ENCODE results near the gene GSTT4. TPM values are rescaled to one million over a fixed set of nuclear protein-coding genes. Genes with fewer than 3 reads are reported as not detected.
"Not testable (repeated sequence)": the region's sequence is repeated elsewhere in the genome, so short reads cannot be mapped to it uniquely, and the experiment has no call there.

Gene GSTT4
- total and polyA plus RNA-seq, 2 experiments from 2014 or later: not detected

DNA sequence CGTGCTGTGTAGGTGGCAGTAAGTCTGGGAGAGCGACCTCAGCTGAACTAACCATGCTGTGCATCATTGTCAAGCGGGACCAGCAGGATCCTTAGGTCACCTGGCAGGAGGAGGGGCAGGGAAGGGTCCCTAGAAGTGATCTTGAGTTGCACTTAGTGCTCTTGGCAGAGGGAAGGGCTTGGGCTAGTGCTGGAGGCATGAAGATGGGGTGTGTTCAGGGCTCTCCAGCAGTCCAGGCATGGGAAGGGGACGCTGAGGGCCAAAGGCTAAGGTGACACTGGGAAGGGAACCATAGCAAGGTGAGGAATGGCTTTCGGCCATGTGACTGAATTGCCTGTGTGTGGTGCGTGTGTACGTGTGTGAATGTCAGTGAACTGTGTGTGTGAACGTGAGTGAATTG is 19.2 kb downstream of the GSTT4 start:
- H3K27ac ChIP-seq; DNase-seq (ENCODE audit: low spot score): not testable (repeated sequence)

DNA sequence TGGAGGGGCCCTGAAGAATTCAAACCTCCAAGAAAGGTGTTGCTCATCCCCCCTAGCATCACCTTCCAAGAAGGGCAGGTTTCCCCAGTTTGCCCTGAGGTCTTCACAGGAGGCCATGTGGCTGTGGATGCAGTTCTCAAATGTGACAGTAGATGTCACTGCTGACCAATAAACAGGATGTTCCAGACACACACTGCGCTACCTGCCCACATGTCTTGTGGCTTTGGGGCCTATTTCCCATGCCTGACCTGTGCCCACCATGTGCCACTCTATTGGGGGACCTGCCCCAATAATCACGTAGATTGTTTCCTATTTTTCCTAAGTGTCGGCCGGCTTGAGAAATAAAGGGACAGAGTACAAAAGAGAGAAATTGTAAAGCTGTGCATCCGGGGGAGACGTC is 20.8 kb downstream of the GSTT4 start:
- no peaks in the 10 kb centered on the region for H3K79me2 ChIP-seq
- TF ChIP-seq, protein P1, sequence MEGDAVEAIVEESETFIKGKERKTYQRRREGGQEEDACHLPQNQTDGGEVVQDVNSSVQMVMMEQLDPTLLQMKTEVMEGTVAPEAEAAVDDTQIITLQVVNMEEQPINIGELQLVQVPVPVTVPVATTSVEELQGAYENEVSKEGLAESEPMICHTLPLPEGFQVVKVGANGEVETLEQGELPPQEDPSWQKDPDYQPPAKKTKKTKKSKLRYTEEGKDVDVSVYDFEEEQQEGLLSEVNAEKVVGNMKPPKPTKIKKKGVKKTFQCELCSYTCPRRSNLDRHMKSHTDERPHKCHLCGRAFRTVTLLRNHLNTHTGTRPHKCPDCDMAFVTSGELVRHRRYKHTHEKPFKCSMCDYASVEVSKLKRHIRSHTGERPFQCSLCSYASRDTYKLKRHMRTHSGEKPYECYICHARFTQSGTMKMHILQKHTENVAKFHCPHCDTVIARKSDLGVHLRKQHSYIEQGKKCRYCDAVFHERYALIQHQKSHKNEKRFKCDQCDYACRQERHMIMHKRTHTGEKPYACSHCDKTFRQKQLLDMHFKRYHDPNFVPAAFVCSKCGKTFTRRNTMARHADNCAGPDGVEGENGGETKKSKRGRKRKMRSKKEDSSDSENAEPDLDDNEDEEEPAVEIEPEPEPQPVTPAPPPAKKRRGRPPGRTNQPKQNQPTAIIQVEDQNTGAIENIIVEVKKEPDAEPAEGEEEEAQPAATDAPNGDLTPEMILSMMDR (IDR thresholded peaks at IDR 0.05; ENCODE audit: poor library complexity): no peak
- TF ChIP-seq EZH2 (IDR thresholded peaks at IDR 0.05; ENCODE audit: borderline replicate concordance) (no peak), EZH2phosphoT487 (IDR thresholded peaks at IDR 0.05; ENCODE audit: low read depth, severe bottlenecking, unreplicated experiment) (no peak)
- H3K36me3 ChIP-seq (replicated peaks; ENCODE audit: insufficient read depth, low read depth): no peaks in the 10 kb centered on the region
- no peak overlapping the region for H3K4me3 ChIP-seq
- no peak overlapping the region for H3K27ac ChIP-seq
- H3K4me1 ChIP-seq (ENCODE audit: insufficient read depth): no peaks in the 10 kb centered on the region
- no peaks in the 10 kb centered on the region for H4K20me1 ChIP-seq (ENCODE audit: insufficient read depth, poor library complexity, severe bottlenecking)
- H3K9me2 ChIP-seq (replicated peaks; ENCODE audit: insufficient read depth): no peaks in the 10 kb centered on the region
- no peaks in the 10 kb centered on the region for H3K27me3 ChIP-seq
- DNase-seq (ENCODE audit: low spot score): no peak
- no peaks in the 10 kb centered on the region for H3K9me3 ChIP-seq (ENCODE audit: low read depth)
- no peak overlapping the region for H2AFZ ChIP-seq
- WGBS (ENCODE audit: low lambda C conversion rate, missing lambda C conversion rate): no CpG with 5 or more reads among the region's 6 CpGs
- no peak overlapping the region for H3K4me2 ChIP-seq

More for the DNA sequence above, 19.2 kb downstream of the GSTT4 start:
- H3K4me3 ChIP-seq; H3K9me2 ChIP-seq (replicated peaks; ENCODE audit: insufficient read depth); H3K4me1 ChIP-seq (ENCODE audit: insufficient read depth); H3K27me3 ChIP-seq; H3K36me3 ChIP-seq (replicated peaks; ENCODE audit: insufficient read depth, low read depth); H4K20me1 ChIP-seq (ENCODE audit: insufficient read depth, poor library complexity, severe bottlenecking); H2AFZ ChIP-seq; H3K9me3 ChIP-seq (ENCODE audit: low read depth); H3K79me2 ChIP-seq; H3K4me2 ChIP-seq: not testable (repeated sequence)
- WGBS (ENCODE audit: low lambda C conversion rate, missing lambda C conversion rate): no CpG with 5 or more reads among the region's 8 CpGs

DNA sequence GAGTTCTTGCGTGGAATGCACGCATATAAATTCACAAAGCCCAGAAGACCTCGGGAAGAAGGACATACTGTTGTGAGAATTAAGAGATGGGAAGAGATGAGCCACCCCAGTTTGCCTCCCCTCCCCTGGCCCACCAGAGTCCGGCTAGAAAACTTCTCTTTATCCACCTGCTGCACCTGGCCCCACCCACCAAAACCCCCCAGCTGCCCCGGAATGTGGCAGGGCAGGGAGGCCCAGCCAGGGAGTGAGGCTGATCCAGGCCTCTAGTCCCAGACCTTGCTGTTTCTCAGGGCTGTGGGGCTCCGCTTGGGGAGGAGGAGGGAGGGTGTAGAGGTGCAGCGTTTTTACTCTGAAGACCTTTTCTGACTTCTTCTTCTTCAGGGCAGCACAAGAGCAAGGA is 24.7 kb downstream of the GSTT4 start:
- H3K27me3 ChIP-seq; H3K9me2 ChIP-seq (replicated peaks; ENCODE audit: insufficient read depth); H3K27ac ChIP-seq; H2AFZ ChIP-seq; H3K4me3 ChIP-seq; H3K36me3 ChIP-seq (replicated peaks; ENCODE audit: insufficient read depth, low read depth); H3K9me3 ChIP-seq (ENCODE audit: low read depth); H4K20me1 ChIP-seq (ENCODE audit: insufficient read depth, poor library complexity, severe bottlenecking); DNase-seq (ENCODE audit: low spot score); H3K4me1 ChIP-seq (ENCODE audit: insufficient read depth); H3K4me2 ChIP-seq; H3K79me2 ChIP-seq: not testable (repeated sequence)
- 58% methylated on average over 3 of the region's 7 CpGs for WGBS (ENCODE audit: low lambda C conversion rate, missing lambda C conversion rate)

DNA sequence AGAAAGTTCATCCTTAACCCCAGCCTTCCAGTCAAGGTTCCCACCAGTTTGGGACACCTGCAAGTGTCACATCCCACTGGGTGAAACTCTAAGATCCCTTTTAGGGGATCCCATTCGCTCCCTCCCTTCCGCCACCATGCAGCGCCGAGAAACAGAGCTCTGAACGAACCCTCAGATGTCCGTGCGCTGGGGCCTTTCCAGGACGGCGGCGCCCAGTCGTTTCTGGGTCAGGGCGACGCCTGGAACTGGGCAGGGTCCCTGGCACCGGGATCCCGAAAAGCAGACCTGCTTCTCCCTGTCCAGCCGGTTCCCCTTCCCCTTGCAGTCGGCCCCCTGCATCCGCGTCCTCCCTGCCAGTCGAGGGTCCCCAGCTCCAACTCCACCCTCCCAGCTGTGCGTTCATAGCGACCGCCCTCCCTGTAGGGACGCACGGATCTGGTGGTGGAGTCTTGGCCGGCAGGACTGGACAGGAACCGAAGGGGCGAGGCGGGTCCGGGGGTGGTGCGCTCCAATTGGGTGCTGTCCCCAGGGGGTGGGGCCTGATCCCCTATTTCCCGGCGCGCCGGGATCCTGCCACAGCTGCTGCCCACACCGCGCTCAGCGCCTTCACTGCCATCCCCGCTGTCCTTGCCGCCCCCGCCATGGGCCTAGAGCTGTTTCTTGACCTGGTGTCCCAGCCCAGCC is 25.6 kb downstream of the GSTT4 start, which contains the start of gene GSTT2:
TSS of gene GSTT2 (plus strand) at position 578 of the 684 bp plus-strand sequence.
- H3K27me3 ChIP-seq; H4K20me1 ChIP-seq (ENCODE audit: insufficient read depth, poor library complexity, severe bottlenecking); H3K4me2 ChIP-seq; H3K9me3 ChIP-seq (ENCODE audit: low read depth); H3K27ac ChIP-seq; H3K79me2 ChIP-seq; H3K36me3 ChIP-seq (replicated peaks; ENCODE audit: insufficient read depth, low read depth); H3K9me2 ChIP-seq (replicated peaks; ENCODE audit: insufficient read depth); H2AFZ ChIP-seq; H3K4me1 ChIP-seq (ENCODE audit: insufficient read depth); H3K4me3 ChIP-seq; DNase-seq (ENCODE audit: low spot score): not testable (repeated sequence)
- no CpG with 5 or more reads among the region's 41 CpGs for WGBS (ENCODE audit: low lambda C conversion rate, missing lambda C conversion rate)

DNA sequence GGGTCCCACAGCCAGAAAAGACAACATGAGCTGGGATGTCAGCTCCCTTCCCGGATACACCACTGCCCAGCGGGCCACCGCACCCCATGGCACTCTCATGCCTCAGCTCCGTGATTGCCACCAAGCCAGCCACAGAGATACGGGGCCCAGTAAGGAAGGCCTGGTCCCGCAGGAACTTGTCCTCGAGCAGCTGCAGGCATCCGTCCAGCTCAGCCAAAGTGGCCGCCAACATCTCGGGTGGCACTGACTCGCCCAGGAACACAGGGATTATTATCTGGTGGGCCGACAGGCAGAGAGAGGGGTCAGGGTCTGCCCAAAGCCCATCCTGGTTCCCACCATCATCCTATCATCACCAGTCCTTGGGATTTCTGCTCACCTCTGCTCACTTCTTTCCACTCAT is 27.9 kb downstream of the GSTT4 start:
- no CpG with 5 or more reads among the region's 12 CpGs for WGBS (ENCODE audit: low lambda C conversion rate, missing lambda C conversion rate)
- H2AFZ ChIP-seq: not testable (repeated sequence)

DNA sequence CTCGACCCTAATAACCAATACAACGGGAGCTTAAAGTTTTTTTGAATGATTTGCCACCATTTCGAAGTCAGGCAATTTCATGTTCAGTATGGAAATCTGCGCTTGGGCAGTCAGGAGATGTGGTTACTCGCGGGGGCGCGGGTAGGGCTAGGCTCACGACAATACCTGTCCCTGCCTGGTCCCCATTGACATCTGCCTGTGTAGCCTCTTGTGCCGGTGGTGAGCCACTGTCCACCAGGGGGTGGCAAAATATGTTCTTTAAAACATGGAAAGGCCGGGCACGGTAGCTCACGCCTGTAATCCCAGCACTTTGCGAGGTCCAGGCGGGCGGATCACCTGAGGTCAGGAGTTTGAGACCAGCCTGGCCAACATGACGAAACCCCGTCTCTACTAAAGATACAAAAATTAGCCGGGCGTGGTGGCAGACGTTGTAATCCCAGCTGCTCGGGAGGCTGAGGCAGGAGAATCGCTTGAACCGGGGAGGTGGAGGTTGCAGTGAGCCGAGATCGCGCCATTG is 30.4 kb downstream of the GSTT4 start:
- H3K9me3 ChIP-seq (ENCODE audit: low read depth); H3K9me2 ChIP-seq (replicated peaks; ENCODE audit: insufficient read depth); H3K27ac ChIP-seq; H3K4me1 ChIP-seq (ENCODE audit: insufficient read depth); H3K4me2 ChIP-seq; H2AFZ ChIP-seq; H3K4me3 ChIP-seq; DNase-seq (ENCODE audit: low spot score); H3K36me3 ChIP-seq (replicated peaks; ENCODE audit: insufficient read depth, low read depth); H4K20me1 ChIP-seq (ENCODE audit: insufficient read depth, poor library complexity, severe bottlenecking); H3K27me3 ChIP-seq; H3K79me2 ChIP-seq: not testable (repeated sequence)
- WGBS (ENCODE audit: low lambda C conversion rate, missing lambda C conversion rate): no CpG with 5 or more reads among the region's 27 CpGs

More for the DNA sequence above, 27.9 kb downstream of the GSTT4 start:
- H3K27ac ChIP-seq; DNase-seq (ENCODE audit: low spot score); H3K4me1 ChIP-seq (ENCODE audit: insufficient read depth); H3K36me3 ChIP-seq (replicated peaks; ENCODE audit: insufficient read depth, low read depth); H3K4me3 ChIP-seq; H3K27me3 ChIP-seq; H3K4me2 ChIP-seq; H3K79me2 ChIP-seq; H3K9me3 ChIP-seq (ENCODE audit: low read depth); H4K20me1 ChIP-seq (ENCODE audit: insufficient read depth, poor library complexity, severe bottlenecking); H3K9me2 ChIP-seq (replicated peaks; ENCODE audit: insufficient read depth): not testable (repeated sequence)

DNA sequence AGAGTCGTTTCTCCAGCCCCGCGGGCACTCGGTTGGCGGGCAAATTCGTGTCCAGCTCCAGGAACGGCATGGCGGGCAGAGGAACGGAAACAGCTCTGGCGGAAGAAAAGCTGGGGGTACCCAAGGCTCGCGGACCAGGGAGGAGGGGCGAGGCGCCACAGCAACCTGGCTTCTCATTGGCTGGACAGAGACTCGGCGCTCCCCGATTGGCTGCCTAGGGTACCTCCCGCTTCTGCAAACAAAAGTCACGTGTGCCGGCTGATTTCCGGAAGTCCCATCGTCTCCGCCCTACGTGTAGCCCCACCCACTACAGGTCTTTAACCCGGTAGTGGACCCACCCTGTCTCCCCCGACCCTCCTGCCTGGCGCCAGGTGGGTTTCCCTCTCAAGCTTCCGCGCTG is 30.9 kb downstream of the GSTT4 start, which contains the start of gene DDT:
TSS of gene DDT (minus strand) at position 97 of the 400 bp plus-strand sequence. CDS start at position 70, 27 bp downstream.
- not testable (repeated sequence) for H3K27me3 ChIP-seq; H3K79me2 ChIP-seq; H3K4me2 ChIP-seq; H3K4me1 ChIP-seq (ENCODE audit: insufficient read depth); DNase-seq (ENCODE audit: low spot score); H3K9me2 ChIP-seq (replicated peaks; ENCODE audit: insufficient read depth); H3K4me3 ChIP-seq; H2AFZ ChIP-seq; H4K20me1 ChIP-seq (ENCODE audit: insufficient read depth, poor library complexity, severe bottlenecking); H3K36me3 ChIP-seq (replicated peaks; ENCODE audit: insufficient read depth, low read depth); H3K9me3 ChIP-seq (ENCODE audit: low read depth); H3K27ac ChIP-seq
- no CpG with 5 or more reads among the region's 29 CpGs for WGBS (ENCODE audit: low lambda C conversion rate, missing lambda C conversion rate)

DNA sequence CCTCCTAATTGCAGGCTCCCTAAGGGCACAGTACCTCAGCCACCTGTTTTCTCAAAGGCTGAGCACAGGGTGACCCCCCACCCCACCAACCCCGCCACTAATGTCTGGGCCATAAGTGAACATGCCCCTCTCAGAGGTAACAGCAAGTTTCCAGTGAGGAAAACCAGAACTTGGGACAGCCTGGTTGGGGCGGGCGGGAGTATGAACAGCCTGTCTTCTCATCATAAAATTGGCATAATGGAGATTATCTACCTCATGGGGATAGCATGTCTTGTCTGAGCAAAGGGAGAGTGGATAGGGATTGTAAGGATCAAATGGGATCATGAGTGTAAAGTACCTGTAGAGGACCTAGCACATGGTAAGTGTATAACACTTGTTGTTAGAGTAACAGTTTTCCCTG is 33.3 kb downstream of the GSTT4 start:
- not testable (repeated sequence) for H3K27ac ChIP-seq; H3K36me3 ChIP-seq (replicated peaks; ENCODE audit: insufficient read depth, low read depth); H3K4me2 ChIP-seq; H3K9me3 ChIP-seq (ENCODE audit: low read depth); H3K4me3 ChIP-seq; H2AFZ ChIP-seq; H3K9me2 ChIP-seq (replicated peaks; ENCODE audit: insufficient read depth); DNase-seq (ENCODE audit: low spot score); H3K27me3 ChIP-seq; H4K20me1 ChIP-seq (ENCODE audit: insufficient read depth, poor library complexity, severe bottlenecking); H3K4me1 ChIP-seq (ENCODE audit: insufficient read depth); H3K79me2 ChIP-seq
- WGBS (ENCODE audit: low lambda C conversion rate, missing lambda C conversion rate): 100% methylated on average over 2 of the region's 3 CpGs

Data from hepatocyte (in vitro differentiated cells).